MM.1S (cell line): ENCODE data around the gene RPTOR.

ENCODE experiments used
- DNase-seq: peaks from one replicate; pipeline ENCODE4 v3.0.0-alpha.2; 2015
- H2AFZ ChIP-seq: fragments of 300-600 bp; sonication (generic); 2 replicates; pipeline ENCODE4 v1.6.0; 2016; ENCODE audit warnings: antibody characterized with exemption, low read length
- H3F3A ChIP-seq: fragments of 300-600 bp; sonication (generic); 2 replicates; pipeline ENCODE4 v1.6.1; 2016; ENCODE audit warnings: mild to moderate bottlenecking, antibody characterized with exemption, low read length, moderate library complexity, mixed read lengths; ENCODE audit not compliant: insufficient read depth
- H3K27ac ChIP-seq: fragments of 300-600 bp; sonication (generic); 2 replicates; pipeline ENCODE4 v1.5.1; 2016; ENCODE audit warnings: mild to moderate bottlenecking, low read length
- H3K27me3 ChIP-seq: fragments of 300-600 bp; sonication (generic); replicated peaks from 2 replicates; pipeline ENCODE4 v1.6.0; 2016; ENCODE audit warnings: low read length; ENCODE audit not compliant: insufficient read depth
- H3K36me3 ChIP-seq: fragments of 300-600 bp; sonication (generic); replicated peaks from 2 replicates; pipeline ENCODE4 v1.6.1; 2016; ENCODE audit warnings: mild to moderate bottlenecking, low read length, mixed read lengths; ENCODE audit not compliant: insufficient read depth
- H3K4me1 ChIP-seq: fragments of 300-600 bp; sonication (generic); 2 replicates; pipeline ENCODE4 v1.6.1; 2016; ENCODE audit warnings: low read length, mixed read lengths
- H3K4me2 ChIP-seq: fragments of 300-600 bp; sonication (generic); 2 replicates; pipeline ENCODE4 v1.6.0; 2016; ENCODE audit warnings: low read depth, low read length
- H3K4me3 ChIP-seq: fragments of 300-600 bp; sonication (generic); 2 replicates; pipeline ENCODE4 v1.5.1; 2016; ENCODE audit warnings: low read length, mixed read lengths
- H3K79me2 ChIP-seq: fragments of 300-600 bp; sonication (generic); 2 replicates; pipeline ENCODE4 v1.6.1; 2016; ENCODE audit warnings: mixed run types, low read length, mixed read lengths
- H3K9ac ChIP-seq: fragments of 300-600 bp; sonication (generic); 2 replicates; pipeline ENCODE4 v1.6.1; 2016; ENCODE audit warnings: low read length, mixed read lengths
- H3K9me2 ChIP-seq: fragments of 300-600 bp; sonication (generic); replicated peaks from 2 replicates; pipeline ENCODE4 v1.6.1; 2016; ENCODE audit warnings: mild to moderate bottlenecking, low read length, mixed read lengths; ENCODE audit not compliant: insufficient read depth
- H3K9me3 ChIP-seq: fragments of 300-600 bp; sonication (generic); replicated peaks from 2 replicates; pipeline ENCODE4 v1.6.1; 2016; ENCODE audit warnings: mild to moderate bottlenecking, low read length, mixed read lengths; ENCODE audit not compliant: insufficient read depth
- H4K20me1 ChIP-seq: fragments of 300-600 bp; sonication (generic); 2 replicates; pipeline ENCODE4 v1.6.1; 2016; ENCODE audit warnings: mild to moderate bottlenecking, low read length, moderate library complexity, mixed read lengths; ENCODE audit not compliant: insufficient read depth
- CTCF ChIP-seq: fragments of 300-600 bp; sonication (generic); IDR thresholded peaks from 2 replicates; pipeline ENCODE4 v1.5.1; 2016; ENCODE audit warnings: antibody characterized with exemption, low read length, mixed read lengths
- EZH2 ChIP-seq: fragments of 300-600 bp; sonication (generic); optimal IDR thresholded peaks from 2 replicates; pipeline ENCODE3; 2017; ENCODE audit warnings: low read depth, mild to moderate bottlenecking, antibody characterized with exemption, low read length, mixed read lengths
- EZH2phosphoT487 ChIP-seq: fragments of 300-600 bp; sonication (generic); IDR thresholded peaks from 2 replicates; pipeline ENCODE4 v1.6.1; 2018; ENCODE audit warnings: antibody characterized with exemption, low read length

Gene RPTOR

GRCh38 chr17:80861418-80861815, 316.8 kb downstream of the RPTOR start:
- no peak for DNase-seq
- no peaks in the 10 kb centered on the region for H3K36me3 ChIP-seq
- no peak overlapping the region for H3K9ac ChIP-seq
- no peaks in the 10 kb centered on the region for H3F3A ChIP-seq
- no peaks in the 10 kb centered on the region for H3K9me2 ChIP-seq
- no peak overlapping the region for H3K4me3 ChIP-seq
- no peaks in the 10 kb centered on the region for H3K27me3 ChIP-seq
- no peaks in the 10 kb centered on the region for H3K79me2 ChIP-seq
- no peaks in the 10 kb centered on the region for H3K9me3 ChIP-seq
- no peaks in the 10 kb centered on the region for H3K4me1 ChIP-seq
- H2AFZ ChIP-seq, result no peak overlapping the region
- TF ChIP-seq EZH2phosphoT487 (no peak), EZH2 (no peak)
- H4K20me1 ChIP-seq, result no peaks in the 10 kb centered on the region
- no peak overlapping the region for H3K4me2 ChIP-seq
- H3K27ac ChIP-seq, result no peak overlapping the region

GRCh38 chr17:80861892-80862291, 317.3 kb downstream of the RPTOR start:
- Histone ChIP-seq H3K4me2 (no peak overlapping the region), H3K27me3 (no peaks in the 10 kb centered on the region), H4K20me1 (no peaks in the 10 kb centered on the region), H3K27ac (no peak overlapping the region), H3K9me2 (no peaks in the 10 kb centered on the region), H3F3A (no peaks in the 10 kb centered on the region), H3K36me3 (no peaks in the 10 kb centered on the region), H3K9me3 (no peaks in the 10 kb centered on the region), H3K79me2 (no peaks in the 10 kb centered on the region), H3K4me3 (no peak overlapping the region), H3K9ac (no peak overlapping the region), H3K4me1 (no peaks in the 10 kb centered on the region), H2AFZ (no peak overlapping the region)
- no peak for TF ChIP-seq EZH2phosphoT487
- TF ChIP-seq CTCF, result no peak
- no peak for TF ChIP-seq EZH2
- DNase-seq, result no peak

GRCh38 chr17:80862481-80862961, 317.9 kb downstream of the RPTOR start:
- TF ChIP-seq CTCF, result no peak
- no peak for TF ChIP-seq EZH2
- TF ChIP-seq EZH2phosphoT487, result no peak
- H3K36me3 ChIP-seq, result no peaks in the 10 kb centered on the region
- no peak overlapping the region for H3K4me3 ChIP-seq
- no peaks in the 10 kb centered on the region for H3F3A ChIP-seq
- no peaks in the 10 kb centered on the region for H3K4me1 ChIP-seq
- H3K27me3 ChIP-seq, result no peaks in the 10 kb centered on the region
- no peak overlapping the region for H3K4me2 ChIP-seq
- H3K27ac ChIP-seq, result no peak overlapping the region
- H4K20me1 ChIP-seq, result no peaks in the 10 kb centered on the region
- no peak overlapping the region for H2AFZ ChIP-seq
- no peak overlapping the region for H3K9ac ChIP-seq
- H3K79me2 ChIP-seq, result no peaks in the 10 kb centered on the region
- no peaks in the 10 kb centered on the region for H3K9me2 ChIP-seq
- H3K9me3 ChIP-seq, result no peaks in the 10 kb centered on the region
- DNase-seq, result no peak

- DNase-seq, result no peak
- no peaks in the 10 kb centered on the region for H3K4me1 ChIP-seq
- no peaks in the 10 kb centered on the region for H3K9me2 ChIP-seq
- no peaks in the 10 kb centered on the region for H3F3A ChIP-seq
- no peaks in the 10 kb centered on the region for H3K79me2 ChIP-seq
- no peaks in the 10 kb centered on the region for H3K36me3 ChIP-seq
- H2AFZ ChIP-seq, result no peak overlapping the region
- H3K27me3 ChIP-seq, result no peaks in the 10 kb centered on the region
- H3K4me3 ChIP-seq, result no peak overlapping the region
- H4K20me1 ChIP-seq, result no peaks in the 10 kb centered on the region
- H3K27ac ChIP-seq, result no peak overlapping the region
- H3K9ac ChIP-seq, result no peak overlapping the region
- no peak for TF ChIP-seq EZH2phosphoT487
- no peak for TF ChIP-seq EZH2
- no peak for TF ChIP-seq CTCF
- no peaks in the 10 kb centered on the region for H3K9me3 ChIP-seq
- H3K4me2 ChIP-seq, result no peak overlapping the region
Measured at GRCh38 chr17:80862978-80863377, 318.3 kb downstream of the RPTOR start.
